NCI-H146 treated with DMSO at 0.1 percent for 48 hours (cell line): Measurements from ENCODE around the gene TP53BP2.
"Not testable (repeated sequence)": the region's sequence is repeated elsewhere in the genome, so short reads cannot be mapped to it uniquely, and the experiment has no call there.

Experiments used
- DNase-seq: peaks from one replicate; lab custom pipeline; 2025; ENCODE audit not compliant: unreplicated experiment; lab: John Stamatoyannopoulos, UW

Gene TP53BP2

DNA sequence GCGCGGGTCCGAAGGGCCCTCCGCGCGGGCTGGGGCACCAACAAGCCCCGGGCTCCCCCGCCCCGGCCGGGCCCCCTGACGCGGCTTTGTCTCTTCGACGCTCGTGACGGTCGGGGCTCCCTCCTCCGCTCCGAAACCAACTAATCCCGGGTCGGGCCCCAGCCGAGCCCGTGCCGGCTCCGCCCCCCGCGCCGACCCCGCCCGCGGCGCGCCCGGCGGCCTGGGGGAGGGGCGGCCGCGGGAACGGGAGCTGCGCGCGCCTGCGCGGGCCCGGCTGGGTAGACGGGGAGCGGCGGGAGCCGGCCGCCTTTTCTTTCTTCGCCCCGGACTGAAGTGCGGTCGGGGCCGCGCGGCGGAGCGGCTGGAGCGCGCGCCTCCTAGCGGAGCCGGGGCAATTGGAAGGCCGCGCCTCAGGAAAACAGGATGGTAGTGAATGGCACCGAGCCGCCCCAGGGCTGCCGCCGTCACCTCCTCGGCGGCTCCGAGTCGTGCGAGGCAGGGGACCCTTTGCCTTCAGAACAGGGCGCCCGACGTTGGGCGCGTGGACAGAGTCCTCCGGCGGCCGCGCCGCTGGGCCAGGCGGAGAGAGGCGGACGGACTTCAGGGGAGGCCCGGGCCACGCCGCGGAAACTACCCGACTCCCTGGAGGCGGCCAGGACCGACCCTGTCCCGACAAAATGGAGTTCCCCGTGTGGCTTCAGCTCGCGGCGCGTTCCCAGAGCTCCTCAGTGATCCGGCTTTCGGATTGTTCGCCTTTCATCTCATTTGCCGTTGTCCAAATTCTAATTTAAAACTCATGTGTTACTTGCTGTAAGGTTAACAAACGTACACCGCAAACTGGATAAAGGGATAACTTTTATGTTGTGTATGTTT is at the start of gene TP53BP2:
Gene TP53BP2, minus strand, starts transcription at position 138 of the 873 bp plus-strand sequence. CDS start 267 bp downstream, outside the sequence.
- DNase-seq: peak; percentile 89

GRCh38 chr1:223890494-223890893 is 44.7 kb upstream of the TP53BP2 start:
- DNase-seq: not testable (repeated sequence)

DNA sequence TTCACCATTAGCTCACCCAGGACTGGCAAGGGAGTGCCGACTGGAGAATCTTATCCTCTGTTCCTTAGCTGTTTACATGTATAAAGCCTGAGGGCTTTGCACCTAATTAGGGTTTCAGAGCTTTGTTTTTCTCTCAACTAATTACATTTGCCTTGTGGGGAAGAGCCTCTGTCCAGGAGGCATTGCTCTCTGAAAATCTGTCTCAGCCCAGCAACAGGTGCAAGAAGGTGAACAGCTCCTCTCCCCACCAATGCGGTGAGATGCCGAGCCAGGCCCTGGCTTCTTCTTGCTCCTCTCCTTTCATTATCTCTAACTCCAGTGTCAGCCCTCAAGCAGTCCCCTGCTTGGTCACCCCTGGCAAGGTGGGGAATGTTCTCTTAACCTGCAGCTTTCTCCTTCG is 43.6 kb upstream of the TP53BP2 start:
- peak; percentile 8 for DNase-seq

- no peak for DNase-seq
Observed at GRCh38 chr1:223887747-223888418, 42.1 kb upstream of the TP53BP2 start.

DNA sequence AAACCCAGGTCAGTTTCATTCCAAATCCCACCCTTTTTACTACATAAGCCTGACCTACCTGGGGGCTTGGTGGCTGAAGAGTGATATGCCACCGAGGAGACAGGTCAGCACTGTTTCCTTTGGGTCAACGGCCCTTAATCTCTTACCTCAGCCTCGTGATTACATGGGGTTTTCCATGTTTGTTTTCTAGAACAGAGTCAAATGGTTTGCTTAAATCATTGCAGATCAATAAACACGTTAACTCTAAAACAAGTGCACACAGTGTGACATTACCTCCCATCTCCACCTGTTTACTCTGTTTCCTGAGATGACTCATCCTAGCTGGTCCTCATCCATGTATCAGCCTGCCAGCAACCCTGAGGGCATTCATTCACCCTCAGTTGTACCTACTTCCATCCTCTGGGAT is 40.8 kb upstream of the TP53BP2 start:
- peak; percentile 74 for DNase-seq

DNA sequence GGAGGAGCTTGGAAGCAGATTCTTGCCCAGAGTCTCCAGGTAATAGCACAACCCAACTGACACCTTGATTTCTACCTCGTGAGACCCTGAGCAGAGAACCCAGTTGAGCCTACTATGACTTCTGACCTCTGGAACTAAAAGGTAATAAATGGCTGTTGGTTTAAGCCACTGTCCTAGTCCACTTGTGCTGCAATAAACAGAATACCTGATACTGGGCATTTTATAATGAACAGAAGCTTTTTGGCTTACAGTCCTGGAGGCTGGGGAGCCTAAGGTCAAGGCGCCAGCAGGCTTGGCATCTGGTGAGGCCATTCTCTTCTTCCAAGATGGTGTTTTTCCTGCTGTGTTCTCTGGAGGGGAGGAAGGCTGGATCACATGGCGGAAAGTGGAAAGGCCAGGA is 39.9 kb upstream of the TP53BP2 start:
- DNase-seq: no peak

DNA sequence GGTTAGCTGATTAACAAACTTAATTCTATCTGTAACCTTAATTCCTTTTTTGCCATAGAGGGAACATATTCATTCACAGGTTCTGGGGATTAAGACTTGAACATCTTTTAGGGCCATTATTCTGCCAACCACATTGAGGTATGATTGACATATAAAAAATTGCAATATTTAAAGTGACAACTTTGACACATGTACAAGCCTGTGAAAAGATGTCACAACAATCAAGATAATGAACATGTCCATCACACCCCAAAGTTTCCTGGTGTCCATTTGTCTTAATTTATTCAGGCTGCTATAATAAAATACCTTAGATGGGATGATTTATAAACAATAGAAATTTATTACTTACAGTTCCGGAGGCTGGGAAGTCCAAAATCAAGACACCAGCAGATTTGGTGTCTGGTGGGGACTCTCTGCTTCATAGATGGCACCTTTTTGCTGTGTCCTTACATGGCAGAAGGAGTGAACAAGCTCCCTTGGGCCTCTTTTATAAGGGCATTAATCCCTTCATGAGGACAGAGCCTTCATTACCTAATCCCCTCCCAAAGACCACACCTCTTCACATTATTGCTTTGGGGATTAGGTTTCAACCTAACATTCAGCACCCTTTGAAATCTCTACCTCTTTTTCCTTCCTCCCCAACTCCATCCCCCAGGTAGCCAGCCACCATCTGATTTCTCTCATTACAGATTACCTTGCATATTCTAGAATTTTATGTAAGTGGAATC is 33.0 kb upstream of the TP53BP2 start:
- no peak for DNase-seq

DNA sequence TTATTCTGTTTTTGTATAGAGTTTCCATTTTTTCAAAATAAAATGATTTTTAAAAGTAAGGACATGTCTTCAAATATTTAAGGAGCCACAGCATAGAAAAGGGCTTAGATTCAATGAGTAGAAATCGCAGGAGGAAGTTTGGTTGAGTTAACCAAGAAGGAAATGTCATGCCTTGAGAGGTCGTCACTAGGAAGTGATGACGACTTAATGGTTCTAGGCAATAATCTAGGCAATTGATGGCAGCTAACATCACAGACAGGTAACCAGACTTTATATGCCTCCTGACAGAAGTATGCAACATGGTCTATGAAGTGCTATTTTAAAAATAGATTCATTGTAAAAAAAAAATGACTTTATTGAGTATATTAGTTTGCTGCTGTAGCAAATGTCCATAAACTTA is 32.1 kb upstream of the TP53BP2 start:
- no peak for DNase-seq

- no peak for DNase-seq
Observed at GRCh38 chr1:223876590-223876989, 30.8 kb upstream of the TP53BP2 start.

DNA sequence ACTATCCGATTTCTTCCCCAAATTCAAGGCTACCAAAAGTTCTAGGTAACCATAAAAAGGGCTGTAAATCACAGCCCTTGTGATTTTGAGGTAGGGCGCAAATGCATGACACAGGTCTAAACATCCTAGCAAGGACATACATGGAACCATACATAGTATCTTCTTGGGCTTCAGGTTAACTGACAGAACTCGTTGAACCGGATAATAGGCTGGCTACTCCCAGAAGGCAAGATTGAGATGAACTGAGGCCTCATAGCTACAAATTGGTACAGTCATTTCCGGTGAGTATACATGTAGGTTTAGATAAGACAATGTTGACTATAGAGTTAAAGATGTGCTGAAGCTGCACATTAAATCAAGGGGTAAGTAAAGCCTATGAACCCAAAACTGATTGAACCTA is 27.3 kb upstream of the TP53BP2 start:
- DNase-seq: no peak

DNA sequence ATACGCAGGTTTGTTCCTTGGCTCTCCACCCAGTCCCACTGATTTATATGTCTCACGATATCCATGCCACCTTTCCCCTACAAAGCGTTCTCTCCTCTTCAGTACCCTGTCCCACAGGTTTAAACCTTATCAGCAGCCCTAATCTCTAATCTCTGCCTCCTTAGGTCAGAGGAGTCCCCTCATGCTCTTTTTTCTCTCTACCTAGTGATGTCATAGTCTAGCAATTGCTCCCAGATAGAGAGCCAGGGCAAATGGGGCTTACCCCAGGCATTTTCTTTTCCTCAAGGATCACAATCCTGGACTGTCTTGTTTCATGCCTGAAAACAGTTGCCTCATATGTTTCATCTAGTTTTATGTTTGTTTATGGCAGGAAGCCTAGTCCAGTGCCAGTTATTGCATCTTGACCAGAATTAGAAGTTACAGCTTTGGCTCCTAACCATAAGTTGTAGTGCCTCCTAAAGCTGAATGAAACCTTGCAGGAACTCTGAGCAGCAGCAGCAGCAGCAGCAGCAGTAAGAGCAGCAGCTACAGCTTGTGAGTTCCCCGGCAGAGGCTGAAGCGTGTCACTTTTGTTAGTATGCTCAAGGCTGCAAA is 26.7 kb upstream of the TP53BP2 start:
- no peak for DNase-seq

- no peak for DNase-seq
Observed at GRCh38 chr1:223870617-223871574, 25.1 kb upstream of the TP53BP2 start.

DNA sequence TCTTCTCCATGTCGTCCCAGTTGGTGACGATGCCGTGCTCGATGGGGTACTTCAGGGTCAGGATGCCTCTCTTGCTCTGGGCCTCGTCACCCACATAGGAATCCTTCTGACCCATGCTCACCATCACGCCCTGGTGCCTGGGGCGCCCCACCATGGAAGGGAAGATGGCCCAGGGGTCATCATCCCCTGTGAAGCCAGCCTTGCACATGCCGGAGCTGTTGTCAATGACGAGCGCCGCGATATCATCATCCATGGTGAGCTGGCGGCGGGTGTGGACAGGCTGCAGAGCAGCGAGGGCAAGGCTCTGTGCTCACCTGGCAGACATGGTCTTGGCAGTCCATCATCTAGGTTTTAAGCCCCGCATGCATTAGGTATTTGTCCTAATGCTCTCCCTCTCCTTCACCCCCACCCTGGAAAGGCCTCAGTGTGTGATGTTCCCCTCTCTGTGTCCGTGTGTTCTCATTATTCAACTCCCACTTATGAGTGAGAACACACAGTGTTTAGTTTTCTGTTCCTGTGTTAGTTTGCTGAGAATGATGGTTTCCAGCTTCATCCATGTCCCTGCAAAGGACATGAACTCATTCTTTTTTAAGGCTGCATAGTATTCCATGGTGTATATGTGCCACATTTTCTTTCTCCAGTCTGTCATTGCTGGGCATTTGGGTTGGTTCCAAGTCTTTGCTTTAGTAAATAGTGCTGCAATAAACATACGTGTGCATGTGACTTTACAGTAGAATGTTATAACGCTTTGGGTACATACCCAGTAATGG is 19.0 kb upstream of the TP53BP2 start:
- not testable (repeated sequence) for DNase-seq

DNA sequence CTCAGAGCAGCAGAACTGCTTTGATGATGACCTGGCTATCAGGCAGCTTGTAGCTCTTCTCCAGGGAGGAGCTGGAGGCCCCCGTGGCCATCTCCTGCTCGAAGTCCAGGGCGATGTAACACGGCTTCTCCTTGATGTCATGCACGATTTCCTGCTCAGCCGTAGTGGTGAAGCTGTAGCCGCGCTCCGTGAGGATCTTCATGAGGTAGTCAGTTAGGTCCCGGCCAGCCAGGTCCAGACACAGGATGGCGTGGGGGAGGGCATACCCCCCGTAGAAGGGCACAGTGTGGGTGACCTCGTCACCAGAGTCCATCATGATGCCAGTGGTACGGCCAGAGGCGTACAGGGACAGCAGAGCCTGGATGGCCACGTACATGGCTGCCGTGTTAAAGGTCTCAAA is 18.3 kb upstream of the TP53BP2 start:
- DNase-seq: no peak

- DNase-seq: no peak
Observed at GRCh38 chr1:223861904-223862303, 16.2 kb upstream of the TP53BP2 start.

DNA sequence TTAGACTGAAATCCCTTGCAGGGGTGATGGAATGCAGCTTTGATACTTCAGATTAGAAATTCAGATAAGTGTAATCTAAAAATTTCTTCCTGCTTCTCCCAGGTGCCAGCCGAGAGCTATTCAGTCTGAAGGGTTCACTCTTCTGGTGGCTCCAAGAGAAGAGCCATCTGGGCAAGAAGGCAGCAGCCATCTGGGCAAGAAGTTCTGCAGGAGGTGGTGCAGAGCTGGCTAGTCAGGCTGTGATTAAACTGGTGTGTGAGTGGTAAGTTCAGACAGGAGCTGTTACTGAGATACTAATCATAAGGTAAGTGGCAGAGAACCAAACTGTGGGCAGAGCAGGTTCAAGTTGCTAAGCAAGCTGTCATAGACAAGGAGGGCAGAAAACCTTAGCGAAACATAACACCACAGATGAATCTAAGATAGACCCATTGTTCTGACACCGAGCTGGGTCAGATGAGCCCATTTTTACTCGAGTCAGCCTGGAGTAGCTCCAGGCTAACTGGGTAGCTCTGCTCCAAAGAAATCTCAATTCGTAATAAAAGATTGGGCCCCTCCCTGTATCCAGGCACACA is 14.4 kb upstream of the TP53BP2 start:
- DNase-seq: no peak

GRCh38 chr1:223859058-223859457 is 13.3 kb upstream of the TP53BP2 start:
- no peak for DNase-seq

GRCh38 chr1:223856386-223856785 is 10.6 kb upstream of the TP53BP2 start:
- no peak for DNase-seq

DNA sequence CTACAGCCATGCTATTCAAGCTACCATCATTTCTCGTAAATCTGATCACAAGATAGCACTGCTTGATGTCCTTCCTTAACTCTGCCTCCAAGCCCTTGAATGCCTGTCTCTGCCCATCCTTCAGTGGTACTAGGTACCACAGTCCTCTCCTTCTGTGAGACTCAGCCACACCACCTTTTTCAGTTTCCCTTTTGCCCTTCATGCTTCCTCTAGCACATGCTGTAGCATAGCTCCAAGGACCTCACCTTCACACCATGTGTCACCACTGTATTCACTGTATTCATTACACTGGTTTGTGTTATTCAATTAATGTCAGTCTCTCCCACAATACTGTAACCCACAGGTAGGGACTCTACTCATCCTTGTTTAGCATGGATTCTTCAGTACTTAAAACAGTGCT is 8.0 kb upstream of the TP53BP2 start:
- DNase-seq: no peak
